Transverse colon (tissue), 4 donors: Measurements from ENCODE around the gene CCL1. TPM values are rescaled to one million over a fixed set of nuclear protein-coding genes. Genes with fewer than 3 reads are reported as not detected.

Experiments used
- DNase-seq: peaks from one replicate; pipeline ENCODE4 v3.0.0-alpha.2; 2019
- H3K27ac ChIP-seq, 4 donors: fragments of 200-600 bp; sonication (generic); 2 replicates each; pipeline ENCODE4 v1.5.1; 2016 to 2018; ENCODE audit warnings: inconsistent platforms in 4 of 4
- H3K27me3 ChIP-seq: fragments of 200-600 bp; sonication (generic); 2 replicates; pipeline ENCODE4 v1.5.1; 2017; ENCODE audit warnings: inconsistent platforms
- H3K36me3 ChIP-seq, 4 donors: fragments of 200-600 bp; sonication (generic); 2 replicates each; pipeline ENCODE4 v1.5.1; 2017 to 2019; ENCODE audit warnings: inconsistent platforms in 4 of 4
- H3K4me1 ChIP-seq, 4 donors: fragments of 200-600 bp; sonication (generic); 2 replicates each; pipeline ENCODE4 v1.5.1; 2017 to 2020; ENCODE audit warnings: inconsistent platforms in 4 of 4
- H3K4me3 ChIP-seq, 4 donors: fragments of 200-600 bp; sonication (generic); 1 replicate in 1 of 4; 2 replicates in 3 of 4; pipeline versions ENCODE4 v1.5.1 to v1.6.1; 2017 to 2019; ENCODE audit warnings: inconsistent platforms in 4 of 4
- H3K9me3 ChIP-seq, 2 donors: fragments of 200-600 bp; sonication (generic); 2 replicates each; pipeline ENCODE4 v1.5.1; 2017 to 2019; ENCODE audit warnings: inconsistent platforms in 2 of 2
- CTCF ChIP-seq, 5 experiments: fragments of 200-600 bp in 3 of 5; fragments of 450-650 bp in 2 of 5; sonication (generic) in 3 of 5; IDR thresholded peaks; 1 replicate in 2 of 5; 2 replicates in 3 of 5; pipeline ENCODE4 v1.5.1; 2016 to 2017; ENCODE audit warnings: antibody characterized with exemption in 5 of 5, inconsistent platforms in 3 of 5, mild to moderate bottlenecking in 2 of 5, moderate library complexity in 1 of 5
- EP300 ChIP-seq: sonication (generic); formaldehyde crosslinking; IDR thresholded peaks from one replicate; pipeline ENCODE4 v1.6.1; 2017; ENCODE audit warnings: antibody characterized with exemption, low read depth
- POLR2A ChIP-seq: fragments of 450-650 bp; IDR thresholded peaks from one replicate; pipeline ENCODE4 v1.6.1; 2016; ENCODE audit warnings: antibody characterized with exemption, mild to moderate bottlenecking, moderate library complexity
- POLR2AphosphoS5 ChIP-seq, 3 donors: sonication (generic); formaldehyde crosslinking; IDR thresholded peaks; one replicate each; pipeline ENCODE4 v1.6.1; 2016; ENCODE audit warnings: antibody characterized with exemption in 3 of 3
- WGBS, 2 donors: methylation state at CpG; one replicate each; pipeline ENCODE4 v1.1.5; 2018; ENCODE audit warnings: low coverage in 1 of 2; 5-methylcytosine and 5-hydroxymethylcytosine counted together
- in situ Hi-C, 4 donors: fragments of 200-750 bp; cut with MboI; loops; one replicate each; pipeline versions ENCODE4 v1.15.0 to v1.15.1; 2017; ENCODE audit warnings: low sequenced_read_pairs in 3 of 4, low pct_ligation_motif_present in 1 of 4, low pct_unique_long_range_greater_than_20kb in 1 of 4
- intact Hi-C: fragments of 100-400 bp; cut with DNase I; formaldehyde crosslinking; loops from one replicate; pipeline ENCODE4 v1.15.1; 2023; ENCODE audit warnings: low total_unique reads
- total RNA-seq, 4 donors: library from RNA; depleted of rRNA; stranded (reverse); fragments of >200 nt; gene quantifications; one replicate each; pipeline ENCODE4 v1.1.0, GENCODE V29; 2016

Gene CCL1
- total RNA-seq, 4 donors from 2014 or later = not detected

GRCh38 chr17:34386697-34387550 is 23.9 kb upstream of the CCL1 start:
- H3K4me3 ChIP-seq = no peak overlapping the region
- peak overlapping the region in 1 of 4 donors; percentile 36 for H3K27ac ChIP-seq
- 68 to 72% methylated on average over 5 of the region's 5 CpGs for WGBS, 2 donors
- no peaks in the 10 kb centered on the region for H3K27me3 ChIP-seq
- DNase-seq = no peak
- no peaks in the 10 kb centered on the region for H3K9me3 ChIP-seq
- in situ Hi-C loops = no loop called here
- H3K36me3 ChIP-seq = no peaks in the 10 kb centered on the region
- H3K4me1 ChIP-seq = no peaks in the 10 kb centered on the region
- TF ChIP-seq POLR2A (no peak), EP300 (no peak), POLR2AphosphoS5 (IDR thresholded peaks at IDR 0.05) (no peak), CTCF (IDR thresholded peaks at IDR 0.05) (no peak)
- intact Hi-C loops = no loop called here

- Histone ChIP-seq H3K9me3 (no peaks in the 10 kb centered on the region), H3K4me1 (no peaks in the 10 kb centered on the region), H3K4me3 (no peak overlapping the region), H3K36me3 (no peaks in the 10 kb centered on the region), H3K27ac (no peak overlapping the region), H3K27me3 (no peaks in the 10 kb centered on the region)
- TF ChIP-seq POLR2AphosphoS5 (IDR thresholded peaks at IDR 0.05) (no peak), POLR2A (no peak), EP300 (no peak), CTCF (IDR thresholded peaks at IDR 0.05) (no peak)
- 85% methylated on average over 5 of the region's 5 CpGs; no CpG with 5 or more reads in 1 of the 2 donors for WGBS, 2 donors
- DNase-seq = no peak
- intact Hi-C loops = no loop called here
- in situ Hi-C loops = no loop called here
These were observed 23.3 kb upstream of the CCL1 start for GRCh38 chr17:34386343-34386696.

GRCh38 chr17:34384822-34385605 is 22.0 kb upstream of the CCL1 start:
- WGBS, 2 donors = 61 to 85% methylated on average over 4 to 9 of the region's 9 CpGs
- no peak for DNase-seq
- H3K4me1 ChIP-seq = no peaks in the 10 kb centered on the region
- no peaks in the 10 kb centered on the region for H3K36me3 ChIP-seq
- no peaks in the 10 kb centered on the region for H3K9me3 ChIP-seq
- H3K4me3 ChIP-seq = no peak overlapping the region
- in situ Hi-C loops = no loop called here
- no peaks in the 10 kb centered on the region for H3K27me3 ChIP-seq
- TF ChIP-seq POLR2AphosphoS5 (IDR thresholded peaks at IDR 0.05) = no peak
- TF ChIP-seq EP300 = no peak
- no peak for TF ChIP-seq CTCF (IDR thresholded peaks at IDR 0.05)
- no peak for TF ChIP-seq POLR2A
- no peak overlapping the region for H3K27ac ChIP-seq
- intact Hi-C loops = no loop called here

- Histone ChIP-seq H3K4me3 (no peak overlapping the region), H3K4me1 (no peaks in the 10 kb centered on the region), H3K27ac (no peak overlapping the region), H3K36me3 (no peaks in the 10 kb centered on the region), H3K27me3 (no peaks in the 10 kb centered on the region), H3K9me3 (no peaks in the 10 kb centered on the region)
- TF ChIP-seq EP300 (no peak), POLR2AphosphoS5 (IDR thresholded peaks at IDR 0.05) (no peak), CTCF (IDR thresholded peaks at IDR 0.05) (no peak), POLR2A (no peak)
- no peak for DNase-seq
- in situ Hi-C loops (no loop called here), intact Hi-C loops (no loop called here)
- WGBS, 2 donors = 83 to 84% methylated on average over 1 of the region's 1 CpG
These were observed 21.2 kb upstream of the CCL1 start for GRCh38 chr17:34384271-34384670.
